22Rv1 (cell line): ENCODE measurements around the gene GPR17.

ENCODE experiments used
- ZFX ChIP-seq: fragments of 450-650 bp; IDR thresholded peaks from 2 replicates; pipeline ENCODE4 v1.6.1; 2017; ENCODE audit warnings: antibody characterized with exemption, borderline replicate concordance
- TF ChIP-seq, protein P1 (sequence below): fragments of 450-650 bp; IDR thresholded peaks from 2 replicates; pipeline ENCODE4 v1.5.1; 2017; ENCODE audit warnings: mild to moderate bottlenecking

DNA sequence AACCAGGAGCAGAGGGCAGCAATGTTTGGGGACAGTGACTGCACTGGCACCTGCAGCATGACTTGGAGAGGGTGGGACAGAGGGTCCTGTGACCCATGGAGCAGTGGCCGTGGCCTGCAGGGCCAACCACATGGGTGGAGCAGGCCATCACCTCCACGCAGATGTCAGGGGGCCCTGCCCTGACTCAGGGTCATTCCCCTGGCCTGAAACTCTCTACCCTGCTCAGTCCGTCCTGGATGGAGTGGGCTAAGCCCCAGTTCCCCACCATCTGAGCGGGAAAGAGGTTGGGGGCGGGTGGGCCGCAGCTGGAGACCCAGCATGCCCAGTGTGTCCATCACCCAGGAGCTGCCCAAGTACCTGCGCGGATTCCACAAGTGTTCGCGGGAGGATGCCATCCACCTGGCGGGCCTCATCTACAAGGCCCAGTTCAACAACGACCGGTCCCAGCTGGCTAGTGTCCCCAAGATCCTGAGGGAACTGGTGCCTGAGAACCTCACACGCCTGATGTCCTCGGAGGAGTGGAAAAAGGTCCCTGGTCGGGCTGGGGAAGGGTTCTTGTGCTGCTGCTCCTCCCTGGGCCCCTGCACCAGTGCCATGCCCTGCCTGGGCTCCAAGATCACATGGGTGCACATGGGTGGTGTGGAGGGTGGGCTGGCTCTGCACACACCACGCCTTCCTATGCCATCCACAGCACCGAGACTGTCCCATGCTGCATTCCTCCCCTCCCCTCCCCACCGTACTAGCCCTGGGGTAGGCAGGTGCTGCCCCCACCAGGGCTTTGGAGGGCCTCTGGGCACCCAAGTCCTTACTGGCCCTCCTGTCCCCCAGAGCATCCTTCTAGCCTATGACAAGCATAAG lies 10.3 kb upstream of the GPR17 start:
- TF ChIP-seq, protein P1, sequence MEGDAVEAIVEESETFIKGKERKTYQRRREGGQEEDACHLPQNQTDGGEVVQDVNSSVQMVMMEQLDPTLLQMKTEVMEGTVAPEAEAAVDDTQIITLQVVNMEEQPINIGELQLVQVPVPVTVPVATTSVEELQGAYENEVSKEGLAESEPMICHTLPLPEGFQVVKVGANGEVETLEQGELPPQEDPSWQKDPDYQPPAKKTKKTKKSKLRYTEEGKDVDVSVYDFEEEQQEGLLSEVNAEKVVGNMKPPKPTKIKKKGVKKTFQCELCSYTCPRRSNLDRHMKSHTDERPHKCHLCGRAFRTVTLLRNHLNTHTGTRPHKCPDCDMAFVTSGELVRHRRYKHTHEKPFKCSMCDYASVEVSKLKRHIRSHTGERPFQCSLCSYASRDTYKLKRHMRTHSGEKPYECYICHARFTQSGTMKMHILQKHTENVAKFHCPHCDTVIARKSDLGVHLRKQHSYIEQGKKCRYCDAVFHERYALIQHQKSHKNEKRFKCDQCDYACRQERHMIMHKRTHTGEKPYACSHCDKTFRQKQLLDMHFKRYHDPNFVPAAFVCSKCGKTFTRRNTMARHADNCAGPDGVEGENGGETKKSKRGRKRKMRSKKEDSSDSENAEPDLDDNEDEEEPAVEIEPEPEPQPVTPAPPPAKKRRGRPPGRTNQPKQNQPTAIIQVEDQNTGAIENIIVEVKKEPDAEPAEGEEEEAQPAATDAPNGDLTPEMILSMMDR, result no peak
- no peak for TF ChIP-seq ZFX
